Fibroblast of upper back skin (primary cell): ENCODE data around the gene DAZL.
"Not testable (repeated sequence)": the region's sequence is repeated elsewhere in the genome, so short reads cannot be mapped to it uniquely, and the experiment has no call there.

Experiments used
- DNase-seq: peaks from one replicate; pipeline ENCODE4 v3.0.0-alpha.2; 2013

Gene DAZL

DNA sequence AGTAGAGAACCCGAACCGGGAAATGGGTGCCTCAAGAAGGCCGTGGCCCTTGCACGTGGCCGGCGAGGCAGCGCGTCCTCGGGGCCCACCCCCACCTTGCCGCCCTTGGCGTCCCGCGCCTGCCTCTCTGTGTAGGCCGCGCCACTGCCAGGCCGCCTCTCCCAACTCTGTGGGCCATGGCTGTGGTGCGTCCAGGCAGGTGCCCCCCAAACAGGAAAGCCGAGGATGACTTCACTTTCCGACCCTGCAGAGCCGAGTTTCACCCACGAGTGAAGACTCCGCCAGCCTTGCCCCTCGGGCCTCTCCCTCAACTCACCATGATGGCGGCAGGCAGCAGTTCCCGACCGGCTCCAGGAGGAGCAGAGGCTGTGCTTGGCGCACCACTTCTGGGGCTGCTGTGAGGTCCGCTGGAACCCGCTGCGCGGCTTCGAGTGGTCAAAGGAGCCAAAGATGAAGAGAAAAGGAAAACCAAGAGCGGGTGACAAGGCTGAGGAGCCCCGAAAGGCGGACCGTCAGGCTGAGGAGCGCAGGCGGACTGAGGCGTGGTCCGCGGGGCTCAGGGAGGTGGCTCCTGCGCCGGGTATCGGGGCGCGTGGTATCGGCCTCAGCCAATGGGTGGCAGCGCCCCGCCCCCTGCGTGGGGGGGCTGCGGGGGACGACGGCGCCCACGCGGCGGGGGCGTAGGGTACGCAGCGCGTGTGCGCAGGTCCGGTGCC lies at the start of gene DAZL:
TSS of gene DAZL (minus strand) at position 537 of the 716 bp plus-strand sequence. CDS start at position 319, 218 bp downstream.
- DNase-seq, result no peak

DNA sequence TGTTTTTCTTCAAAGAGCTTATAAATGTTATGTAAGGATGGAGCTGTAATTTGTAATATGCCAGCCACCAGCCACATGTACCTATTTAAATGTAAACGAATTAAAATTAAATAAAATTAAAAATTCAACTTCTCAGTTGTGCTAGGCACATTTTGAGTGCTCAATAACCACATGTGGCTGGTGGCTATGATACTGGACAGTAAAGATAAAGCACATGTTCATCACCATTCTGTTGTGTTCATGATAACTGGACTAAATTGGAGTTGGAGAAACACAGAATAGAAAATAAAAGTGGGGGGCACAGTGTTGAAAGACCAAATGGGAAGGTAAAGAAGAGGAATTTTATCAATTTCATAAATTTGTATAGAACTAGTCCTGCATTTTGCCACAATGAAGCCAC lies 49.8 kb upstream of the DAZL start:
- no peak for DNase-seq

- no peak for DNase-seq
These were observed 48.5 kb upstream of the DAZL start for GRCh38 chr3:16653712-16654111.

DNA sequence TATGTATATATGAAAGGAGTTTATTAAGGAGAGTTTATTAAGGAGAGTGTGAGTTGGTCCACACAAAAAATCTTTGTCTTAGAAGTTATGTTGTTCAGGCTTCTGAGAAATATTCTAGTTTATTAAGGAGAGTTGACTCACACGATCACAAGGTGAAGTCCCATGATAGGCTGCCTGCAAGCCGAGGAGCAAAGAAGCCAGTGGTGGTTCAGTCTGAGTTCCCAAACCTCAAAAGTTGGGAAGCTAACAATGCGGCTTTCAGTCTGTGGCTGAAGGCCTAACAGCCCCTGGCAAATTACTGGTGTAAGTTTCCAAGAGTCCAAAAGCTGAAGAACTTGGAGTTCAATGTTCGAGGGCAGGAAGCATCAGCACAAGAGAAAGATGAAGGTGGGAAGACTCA lies 42.4 kb upstream of the DAZL start:
- no peak for DNase-seq

DNA sequence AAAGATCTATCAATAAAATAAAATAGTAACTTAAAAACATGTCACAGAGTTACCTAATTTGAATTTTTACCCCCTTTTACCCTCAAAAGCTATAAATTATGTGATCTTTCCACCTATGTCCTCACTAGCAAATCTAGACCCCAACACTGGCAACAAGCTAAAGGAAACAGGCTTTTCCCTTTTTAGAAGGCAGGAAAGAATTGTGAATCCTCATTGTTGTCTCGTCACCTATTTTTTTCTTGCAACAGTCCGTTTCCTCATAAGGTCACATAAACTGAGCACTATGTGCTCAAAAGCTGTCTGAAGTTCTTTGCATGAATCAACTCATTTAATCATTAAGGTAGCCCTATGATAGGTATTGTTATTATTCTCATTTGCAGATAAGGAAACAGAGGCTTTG lies 34.6 kb upstream of the DAZL start:
- DNase-seq, result no peak

- no peak for DNase-seq
These were observed 28.7 kb upstream of the DAZL start for GRCh38 chr3:16633948-16634347.

DNA sequence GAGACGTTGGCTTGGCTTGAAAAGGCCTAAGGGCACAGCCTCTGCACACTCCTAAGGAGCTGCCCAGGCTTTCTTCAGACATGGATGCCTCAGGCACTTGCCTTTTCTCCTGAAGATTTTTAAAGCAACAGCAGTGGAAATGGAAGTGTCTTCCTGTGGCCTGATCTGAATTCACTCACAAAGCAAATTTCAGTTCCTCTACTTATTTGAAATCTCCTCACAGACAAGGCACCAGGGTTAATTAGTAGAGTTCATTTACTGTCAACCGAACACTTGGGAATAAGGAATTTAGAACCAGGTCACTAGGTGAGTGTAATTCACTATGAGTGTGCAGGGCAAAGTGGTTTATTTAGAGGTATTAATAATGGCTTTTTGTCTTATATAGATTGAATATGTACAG lies 27.2 kb upstream of the DAZL start:
- DNase-seq, result no peak

- peak; percentile 75 for DNase-seq
These were observed 13.5 kb upstream of the DAZL start for GRCh38 chr3:16618721-16619120.

- not testable (repeated sequence) for DNase-seq
These were observed 11.9 kb upstream of the DAZL start for GRCh38 chr3:16617155-16617554.

- no peak for DNase-seq
These were observed 10.9 kb upstream of the DAZL start for GRCh38 chr3:16616083-16616482.

DNA sequence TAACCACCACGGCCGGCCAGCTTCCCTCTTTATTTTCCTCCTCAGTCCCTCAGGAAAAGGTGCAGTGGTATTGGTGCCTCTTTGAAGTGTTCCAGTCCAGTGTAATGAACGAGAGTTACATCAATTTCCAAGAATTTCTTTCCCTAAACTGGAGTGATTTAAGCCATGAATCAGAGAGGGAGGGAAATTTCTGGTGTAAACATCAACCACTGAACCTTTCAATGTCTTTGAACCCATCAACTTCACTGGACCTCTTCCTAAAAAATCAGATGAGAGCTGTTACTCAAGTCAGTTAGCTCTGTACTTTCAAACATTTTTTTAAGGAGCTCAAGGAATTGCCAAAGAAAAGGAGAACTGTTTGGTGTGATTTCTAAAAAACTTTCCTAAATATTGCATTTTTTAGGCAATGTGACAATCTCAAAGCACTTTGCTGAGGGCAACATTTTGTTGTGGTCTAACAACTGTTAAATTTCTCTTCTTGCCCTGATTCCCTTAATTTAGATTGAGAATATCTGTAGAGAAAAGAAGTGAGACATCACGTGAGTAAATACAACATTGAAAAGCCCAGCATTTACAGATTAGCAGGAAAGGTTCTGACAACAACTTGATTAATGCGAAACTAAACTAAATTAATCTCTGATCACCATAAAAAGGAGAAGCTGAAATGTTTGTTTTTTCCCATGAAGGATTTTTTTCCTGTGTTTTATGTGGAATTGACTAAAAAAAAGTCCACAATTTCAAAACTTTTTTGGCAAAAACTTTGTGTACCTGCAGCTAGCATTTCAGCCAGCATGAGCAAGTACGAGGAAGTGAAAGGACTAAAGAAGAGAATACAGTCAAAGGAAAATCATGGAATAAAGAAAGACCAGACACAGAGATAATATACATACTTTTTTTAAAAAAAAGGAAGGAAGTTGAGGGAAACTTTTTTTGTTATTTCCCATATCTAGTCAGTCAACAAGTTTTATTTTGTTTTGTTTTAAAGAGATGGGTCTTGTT lies 9.1 kb upstream of the DAZL start:
- peak; percentile 51 for DNase-seq

DNA sequence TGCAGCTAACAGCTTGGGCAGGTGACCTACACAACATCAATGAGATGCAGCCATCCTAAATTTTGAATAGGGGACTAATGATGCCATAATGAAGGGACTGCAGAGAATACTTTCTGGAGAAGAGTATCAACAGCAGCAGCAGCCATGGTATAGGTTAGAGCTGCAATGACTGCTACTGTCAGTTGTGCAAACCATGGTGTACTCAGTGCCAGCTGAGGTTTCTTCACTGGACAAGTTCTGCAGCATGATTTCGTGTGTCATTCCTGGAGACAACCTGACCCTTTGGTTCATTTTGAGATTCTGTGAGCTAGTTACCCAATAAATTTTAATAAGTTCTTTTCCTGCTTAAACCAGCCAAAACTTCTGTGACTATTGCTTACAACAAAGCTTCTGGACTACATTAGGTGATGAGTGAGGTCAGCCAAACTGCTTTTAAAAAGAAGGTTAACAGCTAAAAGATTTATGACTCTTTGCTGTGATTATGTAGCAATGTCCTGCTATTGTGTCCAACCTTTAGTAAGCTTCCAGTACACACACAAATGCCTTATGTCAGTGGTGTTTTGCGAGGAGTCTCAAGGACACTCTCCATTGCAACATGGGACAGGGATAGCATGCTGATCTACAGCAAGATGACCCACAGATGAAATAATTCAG lies 4.8 kb upstream of the DAZL start:
- peak; percentile 27 for DNase-seq

- DNase-seq, result no peak
These were observed 3.6 kb upstream of the DAZL start for GRCh38 chr3:16608816-16609215.

DNA sequence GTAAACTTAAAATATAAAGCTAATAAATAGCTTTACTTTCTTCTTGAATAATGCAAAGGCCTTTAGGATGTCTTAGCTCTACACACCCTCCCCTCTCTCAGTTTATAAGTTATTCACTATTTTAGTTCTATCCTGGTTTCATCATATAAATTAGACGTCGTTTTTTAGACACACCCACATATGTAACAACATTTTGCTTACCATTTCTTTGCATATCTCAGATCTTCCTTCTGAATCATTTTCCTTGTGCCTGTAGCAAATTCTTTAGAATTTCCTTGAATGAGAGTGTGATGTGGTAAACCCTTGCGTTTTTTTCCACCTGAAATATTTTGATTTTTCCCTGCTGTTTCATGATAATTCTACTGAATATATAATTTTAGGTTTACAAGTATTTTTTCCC lies 2.5 kb upstream of the DAZL start:
- DNase-seq, result no peak

- DNase-seq, result peak; percentile 55
These were observed 1.2 kb upstream of the DAZL start for GRCh38 chr3:16606398-16606797.

GRCh38 chr3:16605966-16606365 lies 743 bp upstream of the DAZL start:
- no peak for DNase-seq

- DNase-seq, result no peak
These were observed 790 bp downstream of the DAZL start for GRCh38 chr3:16604433-16604832.

DNA sequence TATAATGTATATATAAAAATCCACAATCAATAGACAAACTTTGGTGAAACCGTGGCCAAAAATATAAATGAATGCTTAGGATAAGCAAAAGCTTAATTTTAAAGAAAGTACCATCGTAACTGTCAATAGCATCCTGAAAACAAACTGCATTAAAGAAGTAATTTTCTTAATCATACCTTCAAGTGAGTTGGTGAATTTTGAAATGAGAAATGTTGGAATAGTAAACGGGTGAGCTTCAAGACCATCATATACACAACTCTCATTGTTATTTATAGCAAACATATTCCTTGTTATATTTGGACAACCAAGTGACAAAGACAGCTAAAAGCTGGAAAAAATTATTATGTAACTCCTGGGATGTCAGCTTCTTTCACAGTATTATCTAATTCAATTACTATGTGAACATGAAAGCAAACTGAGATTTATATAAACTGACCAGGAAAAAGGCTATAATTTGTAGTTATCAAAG lies 3.7 kb downstream of the DAZL start:
- no peak for DNase-seq

GRCh38 chr3:16600780-16601536 lies 4.3 kb downstream of the DAZL start:
- peak; percentile 79 for DNase-seq

DNA sequence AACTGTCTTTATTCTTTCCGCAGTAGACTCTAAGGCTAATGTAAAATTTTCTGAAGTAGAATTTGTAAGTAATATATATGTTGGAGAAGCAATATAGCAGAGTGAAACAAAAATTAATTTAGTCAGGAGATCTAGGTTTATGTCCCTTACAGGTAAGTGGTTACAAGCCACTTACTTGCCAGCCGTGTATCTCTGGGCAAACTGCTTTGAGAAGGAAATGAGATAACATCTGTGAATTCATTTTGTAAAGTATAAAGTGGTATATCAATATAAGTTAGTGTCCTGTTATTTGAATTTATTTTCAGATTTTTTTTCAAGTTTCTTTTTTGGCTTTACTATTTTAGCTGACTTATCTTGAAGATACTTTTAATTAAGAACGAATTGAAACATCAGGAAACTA lies 5.5 kb downstream of the DAZL start:
- DNase-seq, result no peak

DNA sequence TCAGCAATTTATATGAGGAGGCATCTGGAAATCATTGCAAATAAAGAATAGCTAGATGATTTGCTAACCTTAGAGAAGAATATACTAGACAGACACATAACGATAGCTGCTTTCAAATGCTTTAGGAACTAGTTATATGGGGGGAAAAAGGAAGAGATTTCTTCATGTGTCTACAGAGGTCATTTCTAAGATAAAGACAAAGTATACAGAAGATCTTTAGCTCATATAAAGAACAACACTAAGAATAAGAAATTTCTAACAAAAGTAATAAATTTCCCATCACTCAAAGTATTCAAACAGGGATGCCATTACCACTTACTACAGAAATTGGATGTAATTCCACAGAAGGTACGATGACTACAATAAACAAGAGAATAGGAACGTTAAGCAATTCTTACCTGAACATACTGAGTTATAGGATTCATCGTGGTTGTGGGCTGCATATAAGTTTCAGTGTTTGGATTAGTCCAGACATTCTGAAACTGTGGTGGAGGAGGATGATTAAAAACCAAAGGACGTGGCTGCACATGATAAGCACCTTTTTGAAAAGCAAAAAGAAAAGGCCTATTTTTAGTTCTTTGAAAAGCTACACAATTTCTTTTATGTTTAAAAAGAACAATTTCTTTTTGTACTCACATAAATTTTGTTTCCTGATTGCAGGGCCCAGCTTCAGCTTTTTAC lies 8.7 kb downstream of the DAZL start:
- no peak for DNase-seq

DNA sequence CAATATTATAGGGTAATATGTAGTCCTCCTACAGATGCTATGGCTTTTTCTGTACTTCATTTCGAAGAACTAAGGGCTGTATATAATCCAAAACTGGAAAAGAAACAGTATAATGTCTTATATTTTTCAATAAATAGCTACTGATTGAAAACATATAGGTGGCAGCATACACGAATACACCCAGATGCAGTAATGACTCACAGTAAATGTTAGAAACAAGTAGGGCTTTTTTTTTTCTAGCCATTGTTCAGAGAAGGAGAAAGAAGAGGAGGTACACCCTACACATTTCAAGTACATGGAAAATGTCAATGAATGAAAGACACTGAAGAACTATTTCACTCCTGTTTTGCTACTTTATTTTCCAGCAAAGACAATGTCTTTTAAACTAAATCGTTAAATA lies 9.4 kb downstream of the DAZL start:
- DNase-seq, result peak; percentile 19
